ENCODE results near the gene FTL.

GRCh38 chr19:48945415-48945814, 19.7 kb upstream of the FTL start:
- TF ChIP-seq CTCF (IDR thresholded peaks at IDR 0.05; ENCODE audit: insufficient read depth, low read length), result no peak
- no peak for TF ChIP-seq POLR2AphosphoS5 (IDR thresholded peaks at IDR 0.05; ENCODE audit: low read depth)
- TF ChIP-seq GABPA (IDR thresholded peaks at IDR 0.05; ENCODE audit: low read depth), result no peak
- no peak for TF ChIP-seq REST (IDR thresholded peaks at IDR 0.05; ENCODE audit: insufficient replicate concordance, low read depth)
